Neural crest cell (in vitro differentiated cells): ENCODE results near the gene RNF26. TPM values are rescaled to one million over a fixed set of nuclear protein-coding genes. Genes with fewer than 3 reads are reported as not detected.
A peak's percentile ranks its signal among the peaks of the same experiment; 100 is the strongest.

Experiments used
- DNase-seq: peaks from one replicate; pipeline ENCODE4 v3.0.0; 2021; ENCODE audit warnings: low read depth, mixed read lengths, low spot score
- H3K27ac Mint-ChIP-seq: one replicate; pipeline ENCODE4 v1.8.0; 2021; ENCODE audit warnings: mild to moderate bottlenecking, mixed read lengths; ENCODE audit not compliant: unreplicated experiment
- H3K27me3 Mint-ChIP-seq: 2 replicates; pipeline ENCODE4 v1.8.0; 2021; ENCODE audit warnings: low read depth, mild to moderate bottlenecking, mixed read lengths
- H3K36me3 Mint-ChIP-seq: 2 replicates; pipeline ENCODE4 v1.8.0; 2021; ENCODE audit warnings: low read depth, mild to moderate bottlenecking, mixed read lengths
- H3K4me1 Mint-ChIP-seq: 2 replicates; pipeline ENCODE4 v1.8.0; 2021; ENCODE audit warnings: mixed read lengths
- H3K4me3 Mint-ChIP-seq: one replicate; pipeline ENCODE4 v1.8.0; 2021; ENCODE audit warnings: mild to moderate bottlenecking, mixed read lengths
- H3K9me3 Mint-ChIP-seq: 2 replicates; pipeline ENCODE4 v1.8.0; 2021; ENCODE audit warnings: mixed read lengths
- total RNA-seq: library from RNA; stranded (reverse); gene quantifications from 2 replicates; pipeline ENCODE4 v1.2.1, GENCODE V29; 2021
- TF ChIP-seq, protein P1 (sequence below): fragments of 200-600 bp; sonication (generic); conservative IDR thresholded peaks from 2 replicates; pipeline ENCODE4 v1.5.0; 2021; ENCODE audit warnings: antibody characterized with exemption, mild to moderate bottlenecking

The RNF26 gene
- total RNA-seq, 1 donor from 2014 or later: 47.9 TPM

DNA sequence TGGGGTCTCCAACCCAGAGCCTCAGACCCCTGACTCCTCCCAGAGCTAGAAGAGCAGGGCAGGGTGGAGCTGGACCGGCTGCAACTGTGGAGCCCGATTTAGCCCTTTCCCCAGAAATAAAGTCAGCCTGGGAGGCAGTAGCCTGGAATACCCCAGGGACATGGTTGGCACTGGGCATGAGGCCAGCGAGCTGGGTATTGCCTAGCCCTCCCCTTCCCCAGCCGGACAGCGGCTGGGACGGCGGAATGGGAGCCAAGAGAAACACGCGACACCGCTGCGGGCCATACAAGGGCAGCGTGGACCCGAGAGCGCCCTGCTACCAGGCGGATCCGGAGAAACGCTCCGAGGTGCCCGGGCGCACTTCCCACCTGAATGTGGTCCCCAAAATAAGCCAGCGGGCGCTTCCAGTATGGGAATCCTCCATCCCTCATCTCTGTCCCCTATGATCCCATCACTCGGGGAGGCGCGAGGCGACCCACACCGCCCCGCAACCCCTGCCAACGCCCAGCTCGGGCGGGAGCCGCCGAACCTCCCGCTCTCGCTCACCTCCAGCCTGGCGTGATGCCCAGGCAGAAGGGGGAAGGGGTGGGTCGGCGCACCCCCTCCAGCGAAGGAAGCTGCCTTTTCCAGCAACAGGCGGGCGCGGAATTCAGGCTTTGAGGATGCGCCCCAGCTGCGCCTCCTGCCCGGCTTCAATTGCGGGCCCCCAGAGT is 18.2 kb upstream of the RNF26 start:
- Mint-ChIP-seq H3K27me3 (peaks cover 28% of the 10 kb centered on the region), H3K4me1 (peaks cover 28% of the 10 kb centered on the region), H3K36me3 (no peaks in the 10 kb centered on the region), H3K9me3 (no peaks in the 10 kb centered on the region), H3K4me3 (peak overlapping the region; percentile 87), H3K27ac (no peak overlapping the region)
- TF ChIP-seq, protein P1, sequence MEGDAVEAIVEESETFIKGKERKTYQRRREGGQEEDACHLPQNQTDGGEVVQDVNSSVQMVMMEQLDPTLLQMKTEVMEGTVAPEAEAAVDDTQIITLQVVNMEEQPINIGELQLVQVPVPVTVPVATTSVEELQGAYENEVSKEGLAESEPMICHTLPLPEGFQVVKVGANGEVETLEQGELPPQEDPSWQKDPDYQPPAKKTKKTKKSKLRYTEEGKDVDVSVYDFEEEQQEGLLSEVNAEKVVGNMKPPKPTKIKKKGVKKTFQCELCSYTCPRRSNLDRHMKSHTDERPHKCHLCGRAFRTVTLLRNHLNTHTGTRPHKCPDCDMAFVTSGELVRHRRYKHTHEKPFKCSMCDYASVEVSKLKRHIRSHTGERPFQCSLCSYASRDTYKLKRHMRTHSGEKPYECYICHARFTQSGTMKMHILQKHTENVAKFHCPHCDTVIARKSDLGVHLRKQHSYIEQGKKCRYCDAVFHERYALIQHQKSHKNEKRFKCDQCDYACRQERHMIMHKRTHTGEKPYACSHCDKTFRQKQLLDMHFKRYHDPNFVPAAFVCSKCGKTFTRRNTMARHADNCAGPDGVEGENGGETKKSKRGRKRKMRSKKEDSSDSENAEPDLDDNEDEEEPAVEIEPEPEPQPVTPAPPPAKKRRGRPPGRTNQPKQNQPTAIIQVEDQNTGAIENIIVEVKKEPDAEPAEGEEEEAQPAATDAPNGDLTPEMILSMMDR: no peak
- DNase-seq: no peak

DNA sequence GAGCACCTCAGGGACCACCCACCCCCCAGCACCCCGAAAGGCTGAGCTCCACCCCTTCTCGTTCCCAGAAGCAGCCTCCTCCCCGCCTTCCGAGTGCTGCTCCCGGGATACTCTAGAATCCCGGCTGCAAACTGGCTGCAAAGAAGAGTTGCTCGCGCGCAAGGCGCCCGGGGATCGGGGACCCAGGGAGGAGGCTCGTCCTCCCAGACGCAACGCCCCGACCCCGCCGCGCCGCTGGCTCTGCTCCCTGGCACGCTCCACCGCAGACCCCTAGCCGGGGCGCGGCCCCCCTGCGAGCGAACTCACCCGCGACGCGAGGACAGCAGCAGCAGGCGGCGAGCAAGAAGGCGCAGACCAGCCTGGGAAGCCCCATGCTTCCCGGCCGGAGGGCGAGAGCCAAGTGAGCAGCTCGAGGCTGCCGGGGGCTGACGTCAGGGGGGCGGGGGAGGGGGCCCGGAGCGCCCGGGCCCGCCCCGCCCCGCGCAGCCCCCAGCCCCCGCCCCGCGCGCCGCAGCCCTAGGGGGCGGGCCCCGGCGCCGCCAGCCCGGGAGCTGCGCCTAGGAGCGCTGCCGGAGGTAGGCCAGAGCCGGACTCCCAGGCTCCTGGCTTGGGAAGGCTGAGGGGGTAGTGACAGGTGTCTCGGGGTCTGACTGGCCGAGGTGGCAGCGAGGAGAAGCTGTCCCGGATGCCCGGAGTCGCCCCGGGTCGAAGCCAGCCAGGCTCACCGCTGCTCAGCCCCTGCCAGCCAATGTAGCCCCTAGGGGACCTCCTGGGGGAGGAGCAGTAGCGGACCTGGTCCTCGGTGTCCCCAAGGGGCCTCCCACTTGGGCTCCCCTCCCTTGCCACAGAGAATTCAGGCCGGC is 17.4 kb upstream of the RNF26 start, which contains the start of gene MCAM:
MCAM (minus strand) TSS at position 402 of the 863 bp plus-strand sequence; CDS start at position 373, 29 bp downstream.
- Mint-ChIP-seq H3K4me1 (peaks cover 35% of the 10 kb centered on the region), H3K9me3 (no peaks in the 10 kb centered on the region), H3K4me3 (peak within 1 kb of the TSS; percentile 87), H3K27ac (peak within 1 kb of the TSS; percentile 35), H3K27me3 (peaks cover 28% of the 10 kb centered on the region), H3K36me3 (no peaks in the 10 kb centered on the region)
- TF ChIP-seq, protein P1: no peak
- peak; percentile 45 for DNase-seq

DNA sequence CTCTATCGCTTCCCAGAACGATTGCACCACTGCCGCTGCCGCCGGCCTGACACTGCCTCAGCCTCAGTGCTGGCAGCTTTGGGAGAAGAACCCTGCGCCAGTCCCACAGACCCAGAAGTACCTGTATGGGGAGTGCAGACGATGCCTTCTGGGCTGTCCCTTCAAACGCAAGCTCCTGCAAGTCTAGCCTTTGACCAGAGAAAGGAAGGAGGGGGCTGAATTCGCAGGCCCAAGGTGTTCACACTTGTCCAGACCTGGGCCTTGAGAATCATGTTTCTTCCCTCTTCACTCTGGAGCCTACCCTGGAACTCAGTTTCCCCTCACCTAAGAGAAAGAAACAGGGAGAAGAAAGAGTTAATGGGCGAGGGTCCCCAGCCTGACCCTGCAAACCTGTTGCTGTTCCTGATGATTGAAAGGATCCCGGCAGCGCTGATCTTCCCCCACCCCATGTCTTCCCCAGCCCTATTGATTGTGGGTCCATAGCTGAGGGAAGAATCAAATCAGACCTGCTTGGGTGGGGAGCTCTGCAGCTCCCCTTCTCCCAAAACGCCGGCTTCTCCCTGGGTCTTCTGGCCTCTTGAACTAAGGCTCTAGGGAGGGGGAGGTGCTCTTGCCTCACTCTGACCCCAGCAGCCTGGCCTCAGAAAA is 16.6 kb upstream of the RNF26 start:
- TF ChIP-seq, protein P1: no peak
- Mint-ChIP-seq H3K4me3 (peak overlapping the region; percentile 79), H3K4me1 (peaks cover 39% of the 10 kb centered on the region), H3K9me3 (no peaks in the 10 kb centered on the region), H3K27me3 (peaks cover 28% of the 10 kb centered on the region), H3K27ac (peak overlapping the region; percentile 27), H3K36me3 (no peaks in the 10 kb centered on the region)
- DNase-seq: no peak

DNA sequence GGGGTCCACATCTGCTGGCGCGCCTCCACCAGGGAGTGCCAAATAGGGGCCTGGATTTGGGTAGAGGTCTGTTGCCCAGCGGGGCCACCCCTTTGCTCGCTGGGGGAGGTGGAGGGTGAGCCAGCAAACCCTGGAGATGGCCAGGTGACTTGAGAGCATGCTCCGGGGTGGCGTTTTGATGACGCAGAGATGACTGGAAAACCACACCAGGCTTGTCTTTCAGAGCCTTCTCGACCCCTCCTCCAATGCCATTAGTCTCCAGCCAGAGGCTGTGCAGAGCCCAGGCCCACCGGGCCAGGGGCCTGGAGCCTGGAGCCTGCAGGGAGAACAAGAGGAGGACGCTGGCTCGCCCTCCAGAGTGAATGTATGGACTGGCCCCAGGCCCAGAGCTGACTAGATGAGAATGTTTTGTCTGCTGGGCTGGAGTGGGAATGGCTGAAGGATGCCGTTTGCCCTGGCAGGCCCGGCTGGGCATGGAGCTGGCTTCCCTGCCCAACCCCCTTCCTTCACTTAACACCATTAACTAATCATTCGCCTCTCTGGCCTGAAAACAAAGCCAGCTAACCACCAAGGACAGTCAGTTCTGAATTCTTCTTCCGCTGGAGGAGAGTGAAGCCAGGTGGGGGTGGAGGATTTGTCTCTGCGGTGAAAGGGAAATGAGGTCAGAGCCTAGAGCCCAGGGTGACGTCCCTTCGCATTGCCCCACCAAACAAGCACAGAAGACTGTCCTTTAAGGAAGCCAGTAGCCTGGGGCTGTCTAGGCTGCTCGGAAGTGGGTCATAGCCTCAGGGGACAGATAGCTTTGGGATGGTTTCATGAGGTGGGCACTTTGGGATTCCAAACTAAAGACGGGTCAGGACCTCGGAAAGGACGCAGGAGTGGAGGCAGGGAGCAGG is 15.8 kb upstream of the RNF26 start:
- Mint-ChIP-seq H3K27me3 (peaks cover 28% of the 10 kb centered on the region), H3K4me3 (peak overlapping the region; percentile 79), H3K27ac (peak overlapping the region; percentile 65), H3K9me3 (no peaks in the 10 kb centered on the region), H3K4me1 (peaks cover 42% of the 10 kb centered on the region), H3K36me3 (no peaks in the 10 kb centered on the region)
- TF ChIP-seq, protein P1: no peak
- no peak for DNase-seq
